Erythroblast (primary cell): ENCODE measurements around the gene EFCC1.

Experiments
- GATA1 ChIP-seq: IDR thresholded peaks from 2 replicates; pipeline ENCODE4 v1.6.1; 2011; ENCODE audit warnings: low read depth, mild to moderate bottlenecking, control low read depth, low read length, moderate library complexity
- POLR2A ChIP-seq: IDR thresholded peaks from 2 replicates; pipeline ENCODE4 v1.6.1; 2011; ENCODE audit warnings: mild to moderate bottlenecking, low read length

- no peak for TF ChIP-seq POLR2A
- no peak for TF ChIP-seq GATA1
Measured at GRCh38 chr3:129082026-129082425, 80.9 kb downstream of the EFCC1 start.
